WTC11 (cell line): ENCODE results near the gene GHR. TPM values are rescaled to one million over a fixed set of nuclear protein-coding genes. Genes with fewer than 3 reads are reported as not detected.

Experiments
- ATAC-seq: fragments of 200-7000 bp; cut with Tn5 transposase; 2 replicates; pipeline ENCODE4 v1.10.0; 2021; ENCODE audit warnings: mild to moderate bottlenecking, moderate library complexity
- CTCF ChIA-PET: fragments of 300-600 bp; sonication (Branson Sonifier 250); formaldehyde crosslinking; loops from one replicate; lab custom pipeline; 2021; ENCODE audit warnings: antibody characterized with exemption; lab: Charles Lee
- POLR2A ChIA-PET: fragments of 350-600 bp; sonication (Branson Sonifier 250); formaldehyde crosslinking; loops from one replicate; lab custom pipeline; 2021; ENCODE audit warnings: antibody characterized with exemption; lab: Charles Lee
- DNase-seq: peaks from one replicate; pipeline ENCODE4 v3.0.0; 2021; ENCODE audit warnings: low spot score
- H3K27ac Mint-ChIP-seq: 2 replicates; pipeline ENCODE4 v1.8.0; 2021; ENCODE audit warnings: mixed read lengths
- H3K27me3 Mint-ChIP-seq: 2 replicates; pipeline ENCODE4 v1.8.0; 2021; ENCODE audit warnings: low read depth, mild to moderate bottlenecking, moderate library complexity, mixed read lengths
- H3K36me3 Mint-ChIP-seq: 2 replicates; pipeline ENCODE4 v1.8.0; 2021; ENCODE audit warnings: mixed read lengths
- H3K4me1 Mint-ChIP-seq: 2 replicates; pipeline ENCODE4 v1.8.0; 2022; ENCODE audit warnings: mixed read lengths
- H3K4me3 Mint-ChIP-seq: 2 replicates; pipeline ENCODE4 v1.8.0; 2021; ENCODE audit warnings: mild to moderate bottlenecking, moderate library complexity, mixed read lengths
- H3K9me3 Mint-ChIP-seq: 2 replicates; pipeline ENCODE4 v1.8.0; 2021; ENCODE audit warnings: mixed read lengths
- ATF3 ChIP-seq: sonication (generic); formaldehyde crosslinking; conservative IDR thresholded peaks from 2 replicates; pipeline ENCODE4 v1.8.1; 2022; ENCODE audit warnings: mild to moderate bottlenecking, missing genetic modification reagents
- CREB1 ChIP-seq: sonication (generic); formaldehyde crosslinking; IDR thresholded peaks from 2 replicates; pipeline ENCODE4 v1.8.0; 2023; ENCODE audit warnings: mild to moderate bottlenecking, missing genetic modification reagents
- FOXP1 ChIP-seq: sonication (generic); formaldehyde crosslinking; IDR thresholded peaks from 2 replicates; pipeline ENCODE4 v1.8.0; 2022; ENCODE audit warnings: missing genetic modification reagents, mild to moderate bottlenecking, moderate library complexity, borderline replicate concordance
- GABPB1 ChIP-seq: sonication (generic); formaldehyde crosslinking; IDR thresholded peaks from 2 replicates; pipeline ENCODE4 v1.8.1; 2023; ENCODE audit warnings: mild to moderate bottlenecking, missing genetic modification reagents
- HMGA2 ChIP-seq: fragments of 250-450 bp; sonication (Bioruptor Pico); IDR thresholded peaks from 2 replicates; pipeline ENCODE4 v1.4.0; 2021; ENCODE audit warnings: mild to moderate bottlenecking, moderate library complexity
- JAZF1 ChIP-seq: fragments of 250-450 bp; sonication (Bioruptor Pico); IDR thresholded peaks from 2 replicates; pipeline ENCODE4 v1.9.0; 2021; ENCODE audit warnings: moderate library complexity, mild to moderate bottlenecking, inconsistent platforms
- JUN ChIP-seq: sonication (generic); formaldehyde crosslinking; IDR thresholded peaks from 2 replicates; pipeline ENCODE4 v1.8.0; 2023; ENCODE audit warnings: mild to moderate bottlenecking, missing genetic modification reagents
- MXD4 ChIP-seq: fragments of 250-450 bp; sonication (Bioruptor Pico); IDR thresholded peaks from 2 replicates; pipeline ENCODE4 v1.8.0; 2021; ENCODE audit warnings: mild to moderate bottlenecking, moderate library complexity, borderline replicate concordance
- MYBL2 ChIP-seq: sonication (generic); formaldehyde crosslinking; IDR thresholded peaks from 2 replicates; pipeline ENCODE4 v1.8.1; 2023; ENCODE audit warnings: mild to moderate bottlenecking, moderate library complexity, missing genetic modification reagents
- RORB ChIP-seq: fragments of 250-450 bp; sonication (Bioruptor Pico); IDR thresholded peaks from 2 replicates; pipeline ENCODE4 v1.9.0; 2021; ENCODE audit warnings: mild to moderate bottlenecking
- ZNF138 ChIP-seq: sonication (generic); formaldehyde crosslinking; conservative IDR thresholded peaks from 2 replicates; pipeline ENCODE4 v1.8.1; 2022; ENCODE audit warnings: mild to moderate bottlenecking, moderate library complexity, missing genetic modification reagents
- ZNF219 ChIP-seq: sonication (generic); formaldehyde crosslinking; IDR thresholded peaks from 2 replicates; pipeline ENCODE4 v1.8.0; 2023; ENCODE audit warnings: missing genetic modification reagents, mild to moderate bottlenecking, borderline replicate concordance
- ZNF263 ChIP-seq: sonication (generic); formaldehyde crosslinking; IDR thresholded peaks from 2 replicates; pipeline ENCODE4 v1.8.1; 2022; ENCODE audit warnings: low read depth, mild to moderate bottlenecking, moderate library complexity, missing genetic modification reagents
- ZNF425 ChIP-seq: fragments of 250-450 bp; sonication (Bioruptor Pico); conservative IDR thresholded peaks from 2 replicates; pipeline ENCODE4 v1.9.0; 2021; ENCODE audit warnings: mild to moderate bottlenecking
- total RNA-seq: library from RNA; stranded (reverse); gene quantifications from 3 replicates; pipeline ENCODE4 v1.2.3, GENCODE V29; 2021
- TF ChIP-seq, protein P1 (sequence below): fragments of 250-450 bp; sonication (Bioruptor Pico); IDR thresholded peaks from 2 replicates; pipeline ENCODE4 v2.1.2; 2022; ENCODE audit warnings: mild to moderate bottlenecking, moderate library complexity
- TF ChIP-seq, protein P2 (sequence below): sonication (generic); formaldehyde crosslinking; IDR thresholded peaks from 2 replicates; pipeline ENCODE4 v1.8.1; 2023; ENCODE audit warnings: mild to moderate bottlenecking, missing genetic modification reagents, moderate library complexity
- TF ChIP-seq, protein P3 (sequence below): sonication (generic); formaldehyde crosslinking; IDR thresholded peaks from 2 replicates; pipeline ENCODE4 v1.8.1; 2023; ENCODE audit warnings: mild to moderate bottlenecking, missing genetic modification reagents
- TF ChIP-seq, protein P4 (sequence below): fragments of 200-600 bp; IDR thresholded peaks from 2 replicates; pipeline ENCODE4 v1.8.0; 2022; ENCODE audit warnings: antibody characterized with exemption
- TF ChIP-seq, protein P5 (sequence below): fragments of 250-450 bp; sonication (Bioruptor Pico); IDR thresholded peaks from 2 replicates; pipeline ENCODE4 v1.9.0; 2021; ENCODE audit warnings: mild to moderate bottlenecking

Gene GHR
- total RNA-seq, 1 experiment from 2014 or later: 0.57 TPM

DNA sequence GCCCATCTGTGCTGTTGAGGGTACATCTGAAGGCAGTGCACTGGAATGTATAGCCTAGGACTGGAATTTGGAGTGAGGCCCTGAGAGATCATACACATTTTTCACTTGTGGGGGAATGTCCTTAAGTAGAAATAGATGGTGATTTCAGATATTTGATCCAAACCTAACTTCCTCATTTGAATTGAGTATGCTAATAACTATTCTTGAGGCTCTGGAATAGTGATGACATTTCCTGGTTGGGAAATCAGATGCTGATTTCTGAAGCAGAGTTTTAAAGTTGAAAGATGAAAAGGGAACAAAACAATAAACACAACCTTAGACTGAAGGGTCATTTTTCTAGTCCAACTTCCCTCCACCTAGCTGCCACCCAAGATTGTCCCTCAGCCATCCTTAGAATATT, 170.4 kb downstream of the GHR start (continued):
- TF ChIP-seq ZNF425: no peak
- TF ChIP-seq, protein P1, sequence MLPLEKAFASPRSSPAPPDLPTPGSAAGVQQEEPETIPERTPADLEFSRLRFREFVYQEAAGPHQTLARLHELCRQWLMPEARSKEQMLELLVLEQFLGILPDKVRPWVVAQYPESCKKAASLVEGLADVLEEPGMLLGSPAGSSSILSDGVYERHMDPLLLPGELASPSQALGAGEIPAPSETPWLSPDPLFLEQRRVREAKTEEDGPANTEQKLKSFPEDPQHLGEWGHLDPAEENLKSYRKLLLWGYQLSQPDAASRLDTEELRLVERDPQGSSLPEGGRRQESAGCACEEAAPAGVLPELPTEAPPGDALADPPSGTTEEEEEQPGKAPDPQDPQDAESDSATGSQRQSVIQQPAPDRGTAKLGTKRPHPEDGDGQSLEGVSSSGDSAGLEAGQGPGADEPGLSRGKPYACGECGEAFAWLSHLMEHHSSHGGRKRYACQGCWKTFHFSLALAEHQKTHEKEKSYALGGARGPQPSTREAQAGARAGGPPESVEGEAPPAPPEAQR: no peak
- TF ChIP-seq, protein P2, sequence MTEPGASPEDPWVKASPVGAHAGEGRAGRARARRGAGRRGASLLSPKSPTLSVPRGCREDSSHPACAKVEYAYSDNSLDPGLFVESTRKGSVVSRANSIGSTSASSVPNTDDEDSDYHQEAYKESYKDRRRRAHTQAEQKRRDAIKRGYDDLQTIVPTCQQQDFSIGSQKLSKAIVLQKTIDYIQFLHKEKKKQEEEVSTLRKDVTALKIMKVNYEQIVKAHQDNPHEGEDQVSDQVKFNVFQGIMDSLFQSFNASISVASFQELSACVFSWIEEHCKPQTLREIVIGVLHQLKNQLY (CRISPR knock-in tag): no peak

- DNase-seq (no peak), ATAC-seq (no peak; the same call in 1 of the 2 replicates)
- TF ChIP-seq, protein P1: no peak
- TF ChIP-seq, protein P3, sequence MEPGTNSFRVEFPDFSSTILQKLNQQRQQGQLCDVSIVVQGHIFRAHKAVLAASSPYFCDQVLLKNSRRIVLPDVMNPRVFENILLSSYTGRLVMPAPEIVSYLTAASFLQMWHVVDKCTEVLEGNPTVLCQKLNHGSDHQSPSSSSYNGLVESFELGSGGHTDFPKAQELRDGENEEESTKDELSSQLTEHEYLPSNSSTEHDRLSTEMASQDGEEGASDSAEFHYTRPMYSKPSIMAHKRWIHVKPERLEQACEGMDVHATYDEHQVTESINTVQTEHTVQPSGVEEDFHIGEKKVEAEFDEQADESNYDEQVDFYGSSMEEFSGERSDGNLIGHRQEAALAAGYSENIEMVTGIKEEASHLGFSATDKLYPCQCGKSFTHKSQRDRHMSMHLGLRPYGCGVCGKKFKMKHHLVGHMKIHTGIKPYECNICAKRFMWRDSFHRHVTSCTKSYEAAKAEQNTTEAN (CRISPR knock-in tag): no peak
- no peak for TF ChIP-seq RORB (CRISPR knock-in tag)
- no peak for TF ChIP-seq ZNF219 (CRISPR knock-in tag)
- no peak for TF ChIP-seq MYBL2 (CRISPR knock-in tag)
- TF ChIP-seq FOXP1 (CRISPR knock-in tag): no peak
- TF ChIP-seq, protein P4, sequence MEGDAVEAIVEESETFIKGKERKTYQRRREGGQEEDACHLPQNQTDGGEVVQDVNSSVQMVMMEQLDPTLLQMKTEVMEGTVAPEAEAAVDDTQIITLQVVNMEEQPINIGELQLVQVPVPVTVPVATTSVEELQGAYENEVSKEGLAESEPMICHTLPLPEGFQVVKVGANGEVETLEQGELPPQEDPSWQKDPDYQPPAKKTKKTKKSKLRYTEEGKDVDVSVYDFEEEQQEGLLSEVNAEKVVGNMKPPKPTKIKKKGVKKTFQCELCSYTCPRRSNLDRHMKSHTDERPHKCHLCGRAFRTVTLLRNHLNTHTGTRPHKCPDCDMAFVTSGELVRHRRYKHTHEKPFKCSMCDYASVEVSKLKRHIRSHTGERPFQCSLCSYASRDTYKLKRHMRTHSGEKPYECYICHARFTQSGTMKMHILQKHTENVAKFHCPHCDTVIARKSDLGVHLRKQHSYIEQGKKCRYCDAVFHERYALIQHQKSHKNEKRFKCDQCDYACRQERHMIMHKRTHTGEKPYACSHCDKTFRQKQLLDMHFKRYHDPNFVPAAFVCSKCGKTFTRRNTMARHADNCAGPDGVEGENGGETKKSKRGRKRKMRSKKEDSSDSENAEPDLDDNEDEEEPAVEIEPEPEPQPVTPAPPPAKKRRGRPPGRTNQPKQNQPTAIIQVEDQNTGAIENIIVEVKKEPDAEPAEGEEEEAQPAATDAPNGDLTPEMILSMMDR: no peak
- no peak for TF ChIP-seq MXD4 (CRISPR knock-in tag)
- no peak for TF ChIP-seq GABPB1 (CRISPR knock-in tag)
- TF ChIP-seq JUN: no peak
- TF ChIP-seq ZNF138: no peak
- TF ChIP-seq ZNF263: no peak
- no peak for TF ChIP-seq HMGA2 (CRISPR knock-in tag)
- H3K4me3 Mint-ChIP-seq: no peak overlapping the region
- no peak overlapping the region for H3K27ac Mint-ChIP-seq
- H3K27me3 Mint-ChIP-seq: no peaks in the 10 kb centered on the region
- H3K4me1 Mint-ChIP-seq: peaks cover 5% of the 10 kb centered on the region
- peaks cover 7% of the 10 kb centered on the region for H3K9me3 Mint-ChIP-seq
- ChIA-PET CTCF (interaction anchor here (1.1 to 1.3 kb wide), 2 partner anchors 12 to 41 kb away, joined by 3 to 5 read pairs; no protein-coding TSS in a partner anchor), POLR2A (no interaction called here)
- H3K36me3 Mint-ChIP-seq: no peaks in the 10 kb centered on the region
Measured at GRCh38 chr5:42595597-42595996, 172.4 kb downstream of the GHR start.

- no peak overlapping the region for H3K4me3 Mint-ChIP-seq
- DNase-seq (no peak), ATAC-seq (no peak)
- no peak overlapping the region for H3K27ac Mint-ChIP-seq
- no peaks in the 10 kb centered on the region for H3K27me3 Mint-ChIP-seq
- H3K4me1 Mint-ChIP-seq: peaks cover 5% of the 10 kb centered on the region
- ChIA-PET POLR2A (no interaction called here), CTCF (interaction anchor here (1.3 kb wide), 1 partner anchor 13 kb away, joined by 5 read pairs; no protein-coding TSS in a partner anchor)
- H3K9me3 Mint-ChIP-seq: peaks cover 7% of the 10 kb centered on the region
- H3K36me3 Mint-ChIP-seq: no peaks in the 10 kb centered on the region
- TF ChIP-seq, protein P1: no peak
- TF ChIP-seq, protein P5, sequence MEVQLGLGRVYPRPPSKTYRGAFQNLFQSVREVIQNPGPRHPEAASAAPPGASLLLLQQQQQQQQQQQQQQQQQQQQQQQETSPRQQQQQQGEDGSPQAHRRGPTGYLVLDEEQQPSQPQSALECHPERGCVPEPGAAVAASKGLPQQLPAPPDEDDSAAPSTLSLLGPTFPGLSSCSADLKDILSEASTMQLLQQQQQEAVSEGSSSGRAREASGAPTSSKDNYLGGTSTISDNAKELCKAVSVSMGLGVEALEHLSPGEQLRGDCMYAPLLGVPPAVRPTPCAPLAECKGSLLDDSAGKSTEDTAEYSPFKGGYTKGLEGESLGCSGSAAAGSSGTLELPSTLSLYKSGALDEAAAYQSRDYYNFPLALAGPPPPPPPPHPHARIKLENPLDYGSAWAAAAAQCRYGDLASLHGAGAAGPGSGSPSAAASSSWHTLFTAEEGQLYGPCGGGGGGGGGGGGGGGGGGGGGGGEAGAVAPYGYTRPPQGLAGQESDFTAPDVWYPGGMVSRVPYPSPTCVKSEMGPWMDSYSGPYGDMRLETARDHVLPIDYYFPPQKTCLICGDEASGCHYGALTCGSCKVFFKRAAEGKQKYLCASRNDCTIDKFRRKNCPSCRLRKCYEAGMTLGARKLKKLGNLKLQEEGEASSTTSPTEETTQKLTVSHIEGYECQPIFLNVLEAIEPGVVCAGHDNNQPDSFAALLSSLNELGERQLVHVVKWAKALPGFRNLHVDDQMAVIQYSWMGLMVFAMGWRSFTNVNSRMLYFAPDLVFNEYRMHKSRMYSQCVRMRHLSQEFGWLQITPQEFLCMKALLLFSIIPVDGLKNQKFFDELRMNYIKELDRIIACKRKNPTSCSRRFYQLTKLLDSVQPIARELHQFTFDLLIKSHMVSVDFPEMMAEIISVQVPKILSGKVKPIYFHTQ (CRISPR knock-in tag): no peak
- TF ChIP-seq FOXP1 (CRISPR knock-in tag): no peak
- no peak for TF ChIP-seq ATF3
- TF ChIP-seq JAZF1 (CRISPR knock-in tag): no peak
- TF ChIP-seq CREB1: no peak
Measured at GRCh38 chr5:42596817-42597216, 173.6 kb downstream of the GHR start.
